Measurements from ENCODE around the gene FREM2. TPM values are rescaled to one million over a fixed set of nuclear protein-coding genes. Genes with fewer than 3 reads are reported as not detected.
A peak's percentile ranks its signal among the peaks of the same experiment; 100 is the strongest.

Gene FREM2
- total RNA-seq, 4 donors from 2014 or later: 0.06 to 0.19 (median 0.13) TPM; not detected in 1

DNA sequence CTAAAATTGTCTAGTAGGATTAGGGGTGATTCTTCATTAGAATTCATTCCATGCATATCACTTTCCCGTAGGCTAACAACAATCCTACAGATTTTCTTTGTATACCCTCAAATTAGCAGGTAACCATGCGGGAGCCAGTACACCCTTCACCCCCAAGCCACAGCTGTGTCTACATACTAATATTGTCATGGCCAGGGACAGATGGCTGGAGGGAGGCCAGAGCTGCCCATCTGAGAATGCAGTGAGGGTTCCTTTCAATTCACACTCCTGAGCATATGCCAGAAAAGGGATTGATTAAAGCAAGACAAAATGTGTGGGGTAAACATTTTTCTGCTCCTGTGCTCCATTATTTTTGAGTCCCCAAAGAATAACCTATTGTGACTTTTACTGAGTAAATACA, 68.9 kb downstream of the FREM2 start:
- intact Hi-C loops (cut with DNase I): loop anchor here (5.0 kb wide), 1 partner anchor 48 kb away; no protein-coding TSS in a partner anchor
- no peaks in the 10 kb centered on the region for H3K4me1 ChIP-seq
- no peaks in the 10 kb centered on the region for H3K36me3 ChIP-seq
- DNase-seq: no peak
- TF ChIP-seq, protein P1, sequence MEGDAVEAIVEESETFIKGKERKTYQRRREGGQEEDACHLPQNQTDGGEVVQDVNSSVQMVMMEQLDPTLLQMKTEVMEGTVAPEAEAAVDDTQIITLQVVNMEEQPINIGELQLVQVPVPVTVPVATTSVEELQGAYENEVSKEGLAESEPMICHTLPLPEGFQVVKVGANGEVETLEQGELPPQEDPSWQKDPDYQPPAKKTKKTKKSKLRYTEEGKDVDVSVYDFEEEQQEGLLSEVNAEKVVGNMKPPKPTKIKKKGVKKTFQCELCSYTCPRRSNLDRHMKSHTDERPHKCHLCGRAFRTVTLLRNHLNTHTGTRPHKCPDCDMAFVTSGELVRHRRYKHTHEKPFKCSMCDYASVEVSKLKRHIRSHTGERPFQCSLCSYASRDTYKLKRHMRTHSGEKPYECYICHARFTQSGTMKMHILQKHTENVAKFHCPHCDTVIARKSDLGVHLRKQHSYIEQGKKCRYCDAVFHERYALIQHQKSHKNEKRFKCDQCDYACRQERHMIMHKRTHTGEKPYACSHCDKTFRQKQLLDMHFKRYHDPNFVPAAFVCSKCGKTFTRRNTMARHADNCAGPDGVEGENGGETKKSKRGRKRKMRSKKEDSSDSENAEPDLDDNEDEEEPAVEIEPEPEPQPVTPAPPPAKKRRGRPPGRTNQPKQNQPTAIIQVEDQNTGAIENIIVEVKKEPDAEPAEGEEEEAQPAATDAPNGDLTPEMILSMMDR (IDR thresholded peaks at IDR 0.05): no peak
- H3K4me3 ChIP-seq: no peak overlapping the region
- 78 to 83% methylated on average over 2 of the region's 2 CpGs for WGBS, 2 donors
- H3K27me3 ChIP-seq: peaks cover 0 to 14% (median 0%) of the 10 kb centered on the region in 4 donors
- H3K9me3 ChIP-seq: no peaks in the 10 kb centered on the region
- H3K27ac ChIP-seq: no peak overlapping the region

DNA sequence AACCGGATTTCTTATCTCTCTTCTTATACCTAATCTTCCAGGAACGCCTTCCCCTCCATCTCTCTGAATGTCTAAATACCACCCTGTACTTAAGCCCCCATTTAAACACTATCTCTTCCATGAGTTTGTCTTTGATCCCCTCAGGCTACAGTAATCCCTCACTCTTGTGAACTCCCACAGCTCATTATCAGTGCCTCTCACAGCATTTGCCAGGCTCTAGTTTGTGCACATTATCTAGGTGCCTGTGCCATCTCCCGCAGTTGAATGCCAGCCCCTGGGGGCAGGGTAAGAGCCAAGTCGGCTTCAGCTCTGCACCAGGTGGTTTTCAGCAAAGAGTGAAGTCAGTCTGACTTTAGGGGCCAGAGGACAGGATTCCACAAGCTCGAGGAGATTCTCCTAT, 71.4 kb downstream of the FREM2 start:
- Histone ChIP-seq H3K27ac (no peak overlapping the region), H3K27me3 (peaks cover 0 to 14% (median 0%) of the 10 kb centered on the region in 4 donors), H3K9me3 (no peaks in the 10 kb centered on the region), H3K36me3 (no peaks in the 10 kb centered on the region), H3K4me3 (no peak overlapping the region), H3K4me1 (no peaks in the 10 kb centered on the region)
- intact Hi-C loops (cut with DNase I): loop anchor here (5.0 kb wide), 1 partner anchor 51 kb away; no protein-coding TSS in a partner anchor
- no peak for TF ChIP-seq POLR2A (IDR thresholded peaks at IDR 0.05)
- TF ChIP-seq, protein P1 (IDR thresholded peaks at IDR 0.05): no peak
- DNase-seq: no peak
- 29 to 37% methylated on average over 4 to 5 of the region's 5 CpGs for WGBS, 2 donors

DNA sequence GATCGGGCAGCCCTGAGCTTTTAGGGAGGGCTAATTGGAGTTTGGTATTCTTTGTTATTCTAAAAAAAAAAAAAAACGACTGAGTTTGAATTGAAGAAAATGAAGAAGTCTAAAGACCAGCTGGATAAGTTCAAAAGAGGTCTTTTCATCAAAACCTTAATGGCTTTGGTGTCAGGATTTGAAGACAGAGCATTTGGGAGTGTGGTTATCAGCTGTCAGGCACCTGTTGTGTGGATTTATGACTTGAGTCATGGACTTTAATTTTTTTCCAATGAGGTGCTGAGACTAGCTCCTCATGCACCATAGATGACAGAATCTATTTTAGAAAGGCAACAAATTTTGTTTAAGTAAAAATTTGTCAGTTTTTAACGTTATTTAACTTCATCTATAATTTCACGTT, 72.5 kb downstream of the FREM2 start:
- no peaks in the 10 kb centered on the region for H3K4me1 ChIP-seq
- DNase-seq: no peak
- peaks cover 0 to 14% (median 0%) of the 10 kb centered on the region in 4 donors for H3K27me3 ChIP-seq
- WGBS, 2 donors: 42 to 48% methylated on average over 4 of the region's 4 CpGs
- H3K4me3 ChIP-seq: no peak overlapping the region
- H3K27ac ChIP-seq: no peak overlapping the region
- intact Hi-C loops (cut with DNase I): loop anchor here (5.0 kb wide), 1 partner anchor 52 kb away; no protein-coding TSS in a partner anchor
- TF ChIP-seq, protein P1 (IDR thresholded peaks at IDR 0.05): no peak
- no peak for TF ChIP-seq POLR2A (IDR thresholded peaks at IDR 0.05)
- H3K36me3 ChIP-seq: no peaks in the 10 kb centered on the region
- no peaks in the 10 kb centered on the region for H3K9me3 ChIP-seq

DNA sequence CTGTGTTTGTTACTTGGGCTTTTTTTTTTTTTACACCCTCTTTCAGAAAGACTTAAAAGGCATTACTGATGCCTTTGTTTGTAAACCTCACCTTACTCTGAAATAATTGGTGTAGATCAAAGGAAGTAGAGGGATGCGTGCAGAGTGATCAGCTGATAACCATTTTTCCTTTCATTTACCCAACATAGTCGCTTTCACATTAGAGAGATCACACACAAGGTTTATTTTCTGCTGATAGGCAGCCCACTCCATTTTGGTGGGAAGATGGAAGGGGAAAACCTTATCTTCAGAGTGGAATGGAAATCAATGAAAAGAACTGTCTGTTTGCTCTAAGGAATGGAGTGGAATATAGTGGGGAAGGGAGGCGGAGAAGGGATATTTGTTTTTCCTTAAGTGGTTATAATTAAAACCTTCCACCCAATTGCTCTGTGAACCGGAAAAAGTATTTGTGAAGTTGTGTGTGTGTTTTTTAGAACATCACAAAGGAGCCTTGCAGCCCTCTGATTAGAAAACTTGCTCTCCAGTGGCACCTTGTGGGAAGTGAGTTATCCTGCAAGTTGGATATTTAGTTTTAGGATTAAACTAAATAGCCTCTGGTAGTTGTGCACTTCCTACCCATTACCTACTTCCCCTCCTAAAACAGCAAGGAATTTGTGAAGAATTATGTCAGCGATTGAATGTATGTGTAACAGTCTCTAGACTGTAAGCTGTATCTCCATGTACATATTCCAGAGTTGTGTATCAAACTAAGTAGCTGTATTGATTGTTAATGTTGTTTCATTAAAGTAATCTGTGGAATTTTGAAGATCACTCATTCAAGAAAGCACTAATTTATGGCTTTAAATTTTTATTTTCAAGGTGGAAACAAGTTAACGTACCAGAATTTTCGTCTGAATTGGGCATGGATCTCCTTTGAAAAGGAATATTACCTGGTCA, 76.8 kb downstream of the FREM2 start:
- 28 to 32% methylated on average over 7 of the region's 7 CpGs for WGBS, 2 donors
- no peak for DNase-seq
- TF ChIP-seq, protein P1 (IDR thresholded peaks at IDR 0.05): peak in 5 of 6 experiments; percentile 18 to 54 (median 40)
- TF ChIP-seq POLR2A (IDR thresholded peaks at IDR 0.05): no peak
- Histone ChIP-seq H3K4me3 (no peak overlapping the region), H3K4me1 (no peaks in the 10 kb centered on the region), H3K9me3 (no peaks in the 10 kb centered on the region), H3K27me3 (peaks cover 0 to 2% (median 0%) of the 10 kb centered on the region in 4 donors), H3K36me3 (no peaks in the 10 kb centered on the region), H3K27ac (no peak overlapping the region)
- intact Hi-C loops (cut with DNase I): no loop called here

DNA sequence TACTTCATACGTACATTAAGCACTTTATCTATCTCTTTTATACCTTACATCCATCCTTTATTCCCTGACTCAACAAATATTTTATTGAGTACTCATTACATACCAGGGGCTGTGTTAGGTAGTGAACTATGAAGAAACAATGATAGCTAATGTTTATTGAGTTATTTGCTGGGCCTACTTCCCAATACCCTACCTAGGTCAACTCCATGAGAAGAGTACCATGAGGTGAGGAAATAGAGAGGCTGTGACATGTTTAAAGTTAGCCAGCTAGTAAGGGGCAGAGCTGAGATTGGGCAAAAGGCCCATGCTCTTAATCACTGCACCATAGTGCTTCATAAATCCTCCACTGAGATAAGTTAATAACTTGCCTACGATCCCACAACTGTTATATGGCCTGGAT, 79.9 kb downstream of the FREM2 start:
- H3K36me3 ChIP-seq: no peaks in the 10 kb centered on the region
- intact Hi-C loops (cut with DNase I): no loop called here
- WGBS, 2 donors: 73 to 81% methylated on average over 2 of the region's 2 CpGs
- H3K4me1 ChIP-seq: no peaks in the 10 kb centered on the region
- DNase-seq: no peak
- no peaks in the 10 kb centered on the region for H3K27me3 ChIP-seq
- no peak overlapping the region for H3K4me3 ChIP-seq
- no peak overlapping the region for H3K27ac ChIP-seq
- no peaks in the 10 kb centered on the region for H3K9me3 ChIP-seq
- TF ChIP-seq, protein P1 (IDR thresholded peaks at IDR 0.05): no peak
- no peak for TF ChIP-seq POLR2A (IDR thresholded peaks at IDR 0.05)

All from esophagus squamous epithelium (tissue), 5 donors.